ENCODE data around the gene KCNIP4.
"Not testable (repeated sequence)": the region's sequence is repeated elsewhere in the genome, so short reads cannot be mapped to it uniquely, and the experiment has no call there.

KCNIP4 gene

DNA sequence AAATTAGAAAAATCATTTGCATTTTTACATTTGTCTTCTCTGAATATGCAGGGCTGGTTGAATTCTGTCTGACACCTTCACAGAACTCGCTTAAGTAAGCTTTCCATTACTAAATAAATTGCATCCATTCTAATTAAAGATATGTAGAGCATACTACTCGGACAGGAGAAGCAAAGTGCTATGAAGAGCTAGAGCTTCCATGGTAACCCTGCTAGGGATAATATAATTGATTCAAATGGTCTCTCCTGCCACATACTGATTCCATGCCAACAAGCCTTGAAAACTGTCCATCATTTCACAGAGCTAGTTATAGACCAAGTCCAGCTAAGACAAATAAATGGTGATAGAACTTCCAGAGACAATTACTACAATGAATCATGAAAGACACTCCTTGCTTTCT, 571.5 kb downstream of the KCNIP4 start:
- DNase-seq (ENCODE audit: low read depth in 2 of 2, low spot score in 1 of 2), result no peak

DNA sequence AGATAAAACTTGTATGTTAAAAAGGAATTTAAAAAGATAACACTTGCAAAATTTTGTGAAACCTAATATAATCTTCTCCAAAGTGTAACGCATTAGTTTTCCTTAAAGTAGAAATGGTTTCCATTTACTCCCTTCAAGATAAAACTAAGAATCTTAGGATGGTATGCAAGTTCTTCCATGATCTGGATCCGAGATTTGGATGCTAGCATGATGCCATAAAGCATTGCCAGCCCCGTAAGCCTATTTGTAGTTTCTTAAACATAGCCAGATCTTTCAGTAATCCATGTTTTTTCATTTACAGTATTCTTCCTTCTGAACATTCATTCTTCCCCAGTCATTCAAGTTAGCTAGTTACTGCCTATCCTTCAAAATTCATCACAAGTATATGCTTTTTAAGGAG, 572.4 kb downstream of the KCNIP4 start:
- DNase-seq (ENCODE audit: low read depth in 2 of 2, low spot score in 1 of 2), result no peak

DNA sequence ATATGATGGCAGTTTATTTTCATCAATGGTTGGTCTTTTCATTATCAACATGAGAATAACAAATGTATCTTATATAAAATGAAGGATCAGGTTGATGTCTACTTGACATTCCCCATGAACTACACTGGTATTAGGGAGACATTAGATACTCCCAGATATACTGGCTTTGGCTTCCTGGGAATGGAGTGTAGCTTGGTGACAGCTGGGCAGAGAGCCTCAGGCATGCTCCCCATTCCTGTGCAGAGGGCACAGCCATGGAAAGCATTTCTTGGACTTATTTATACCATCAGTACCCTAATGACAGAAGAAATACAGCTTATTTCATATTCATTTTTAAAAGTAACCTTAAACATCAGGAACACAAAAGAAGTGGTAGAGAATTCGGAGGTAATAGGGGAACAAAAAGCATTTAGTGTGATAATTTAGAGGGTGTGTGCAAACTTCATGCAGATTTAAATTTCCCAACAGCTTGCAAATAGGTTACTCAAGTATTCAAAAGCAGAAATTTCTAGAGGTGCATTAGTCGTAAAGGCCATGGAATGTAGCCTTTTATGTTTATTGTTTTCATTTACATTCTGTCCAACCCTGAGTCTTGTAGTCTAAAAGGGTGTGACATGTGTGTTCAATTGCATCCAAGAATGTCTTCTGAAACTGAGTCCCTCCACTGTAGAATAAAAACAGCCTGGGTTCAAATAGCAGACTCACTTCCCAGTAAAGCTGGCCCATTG, 573.8 kb downstream of the KCNIP4 start:
- no peak for DNase-seq (ENCODE audit: low read depth in 2 of 2, low spot score in 1 of 2)

DNA sequence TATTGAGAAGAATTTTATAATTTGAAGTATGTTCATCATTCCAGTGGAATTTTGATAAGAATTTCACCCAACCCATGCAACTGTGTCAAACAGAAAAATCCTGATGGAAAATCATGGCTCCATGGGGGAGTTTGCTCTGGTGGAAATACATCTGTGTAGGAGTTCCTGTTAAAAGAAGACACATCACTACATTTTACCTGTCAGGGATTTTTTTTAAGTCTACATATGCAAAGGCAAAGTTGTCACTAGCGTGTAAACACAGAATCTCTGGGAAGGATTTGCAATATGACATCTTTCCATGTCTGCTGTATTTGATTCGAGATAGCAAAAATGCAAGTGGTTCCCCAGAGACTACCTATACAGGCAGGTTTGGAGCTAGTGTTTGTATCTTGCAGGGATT, 581.0 kb downstream of the KCNIP4 start:
- no peak for DNase-seq (ENCODE audit: low read depth in 2 of 2, low spot score in 1 of 2)

DNA sequence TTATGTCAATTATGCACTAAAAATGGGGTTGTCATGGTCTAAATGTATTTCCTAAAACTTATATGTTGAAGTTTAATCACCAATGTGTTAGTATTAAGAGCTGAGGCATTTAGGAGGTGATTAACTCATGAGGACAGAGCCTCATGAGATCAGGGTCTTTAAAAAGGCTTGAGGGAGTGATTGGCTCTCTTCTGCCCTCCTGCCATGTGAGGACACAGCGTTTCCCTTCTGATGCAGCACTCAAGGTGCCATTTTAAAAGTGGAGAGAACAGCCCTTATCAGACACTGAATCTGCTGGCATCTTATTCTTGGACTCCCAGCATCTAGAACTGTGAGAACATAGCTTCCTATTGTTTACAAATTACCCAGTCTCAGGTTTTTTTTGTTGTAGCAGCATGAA, 581.7 kb downstream of the KCNIP4 start:
- DNase-seq (ENCODE audit: low read depth in 2 of 2, low spot score in 1 of 2), result no peak

DNA sequence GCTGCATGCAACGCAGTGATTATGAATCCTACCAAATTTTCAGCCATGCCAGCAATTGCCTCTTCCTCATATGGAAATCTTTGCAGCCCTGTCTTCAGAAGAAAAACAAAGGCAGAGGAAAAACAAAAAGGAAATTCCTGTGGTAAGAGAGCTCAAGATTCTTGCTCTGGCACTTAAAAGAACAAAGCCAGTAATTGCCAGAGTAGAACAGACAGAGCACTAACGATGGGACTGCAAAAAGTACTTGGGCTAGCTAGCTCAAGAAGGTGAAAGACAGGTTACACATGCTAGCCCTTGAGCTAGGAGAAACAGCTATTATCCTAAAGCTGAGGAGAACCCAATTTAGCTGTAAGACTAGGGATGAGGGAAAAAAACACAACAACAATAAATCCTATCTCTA, 582.3 kb downstream of the KCNIP4 start:
- DNase-seq (ENCODE audit: low read depth in 2 of 2, low spot score in 1 of 2), result no peak

DNA sequence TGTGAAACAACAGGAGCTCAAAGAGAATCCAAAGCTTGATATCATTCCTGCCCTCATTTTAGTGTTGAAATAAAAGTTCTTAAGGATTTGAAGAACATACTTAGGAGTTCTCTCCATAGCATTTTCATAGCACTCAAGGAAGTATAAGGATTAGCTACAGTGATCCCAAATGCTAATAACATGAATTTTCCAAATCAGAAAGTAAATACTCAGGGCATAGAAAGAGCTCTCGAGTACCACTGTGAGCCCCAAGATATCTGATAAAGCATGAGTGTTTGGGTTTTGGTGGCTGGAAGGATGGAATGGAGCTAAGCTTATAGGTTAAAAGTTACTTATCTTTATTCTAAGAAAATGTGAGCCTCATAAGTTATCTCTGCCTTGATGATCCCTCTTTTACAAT, 584.9 kb downstream of the KCNIP4 start:
- DNase-seq (ENCODE audit: low read depth in 2 of 2, low spot score in 1 of 2), result no peak

DNA sequence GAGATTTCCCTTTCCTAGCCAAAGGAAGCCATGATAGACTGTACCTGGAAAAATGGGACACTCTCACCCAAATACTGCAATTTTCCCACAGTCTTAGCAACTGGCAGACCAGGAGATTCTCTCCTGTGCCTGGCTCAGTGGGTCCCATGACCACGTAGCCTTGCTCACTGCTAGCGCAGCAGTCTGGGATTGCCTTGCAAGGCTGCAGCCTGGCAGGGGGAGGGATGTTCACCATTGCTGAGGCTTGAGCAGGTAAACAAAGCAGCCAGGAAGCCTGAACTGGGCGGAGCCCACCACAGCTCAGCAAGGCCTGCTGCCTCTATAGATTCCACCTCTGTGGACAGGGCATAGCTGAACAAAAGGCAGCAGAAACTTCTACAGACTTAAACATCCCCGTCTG, 596.2 kb downstream of the KCNIP4 start:
- DNase-seq (ENCODE audit: low read depth in 2 of 2, low spot score in 1 of 2), result not testable (repeated sequence)

DNA sequence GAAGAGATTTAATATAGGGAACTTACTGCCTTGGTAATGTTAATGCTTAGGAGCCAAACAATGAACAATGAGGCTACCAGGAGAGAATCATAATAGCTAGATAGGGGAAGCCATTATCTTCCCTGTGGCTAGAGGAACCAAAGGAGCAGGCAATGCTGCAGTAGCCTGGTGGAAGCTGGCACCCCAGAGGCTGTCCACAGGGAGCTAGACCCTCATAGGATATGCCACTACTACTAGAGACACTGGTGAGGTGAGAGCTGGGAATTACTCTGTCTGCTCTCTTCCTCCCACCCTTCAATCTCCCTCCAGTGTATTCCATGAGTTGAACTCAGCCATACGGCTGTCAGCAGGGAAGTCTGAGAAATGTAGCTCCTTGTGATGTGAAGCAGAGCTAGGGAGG, 601.4 kb downstream of the KCNIP4 start:
- no peak for DNase-seq (ENCODE audit: low read depth in 2 of 2, low spot score in 1 of 2)

DNA sequence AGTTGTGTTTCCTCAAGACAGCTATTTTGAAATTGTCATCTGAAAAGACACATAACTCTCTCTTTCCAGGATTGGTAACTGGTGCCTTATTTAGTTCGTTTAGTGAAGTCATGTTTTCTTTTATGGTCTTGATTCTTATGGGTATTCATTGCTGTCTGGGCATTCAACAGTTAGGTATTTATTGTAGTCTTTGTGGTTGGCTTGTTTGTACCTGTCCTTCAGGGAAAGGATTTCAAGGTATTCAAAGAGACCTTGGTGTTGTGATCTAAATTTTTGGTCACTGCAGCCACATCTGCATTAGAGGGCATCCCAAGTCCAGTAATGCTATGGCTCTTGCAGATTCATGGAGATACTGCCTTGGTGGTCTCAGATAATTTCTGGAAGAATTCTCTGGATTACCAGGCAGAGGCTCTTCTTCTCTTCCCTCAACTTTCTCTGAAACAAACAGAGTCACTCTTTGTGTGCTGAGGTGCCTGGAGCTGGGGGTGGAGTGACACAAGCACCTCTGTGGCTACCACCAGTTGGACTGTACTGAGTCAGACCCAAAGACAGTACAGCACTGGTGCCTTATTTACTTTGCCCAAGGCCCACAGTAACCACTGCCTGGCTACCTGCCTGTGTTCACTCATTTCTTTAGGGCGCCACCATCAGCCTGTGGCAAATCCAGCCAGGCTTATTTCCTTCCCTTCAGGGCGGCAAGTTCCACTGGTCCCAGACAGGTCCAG, 620.4 kb downstream of the KCNIP4 start:
- DNase-seq (ENCODE audit: low read depth in 2 of 2, low spot score in 1 of 2), result no peak

DNA sequence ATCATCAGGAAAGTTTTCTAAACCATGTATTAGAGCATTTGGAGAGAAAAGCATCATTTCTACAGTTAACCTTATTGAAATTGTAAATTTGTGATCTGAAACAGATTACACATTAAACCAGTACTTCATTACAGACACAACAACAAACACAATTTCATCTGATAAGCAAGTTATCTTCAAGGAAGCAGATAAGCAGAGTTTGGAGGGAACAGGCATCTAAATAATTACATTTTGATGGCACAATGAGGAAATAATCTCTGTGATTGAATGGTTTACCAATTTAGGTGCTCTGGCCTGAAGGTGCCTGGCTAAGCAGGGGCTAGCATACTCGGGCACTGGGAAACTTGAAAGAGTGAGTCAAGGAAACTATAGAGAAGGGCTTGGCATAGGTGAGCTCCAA, 628.5 kb downstream of the KCNIP4 start:
- DNase-seq (ENCODE audit: low read depth in 2 of 2, low spot score in 1 of 2), result no peak

DNA sequence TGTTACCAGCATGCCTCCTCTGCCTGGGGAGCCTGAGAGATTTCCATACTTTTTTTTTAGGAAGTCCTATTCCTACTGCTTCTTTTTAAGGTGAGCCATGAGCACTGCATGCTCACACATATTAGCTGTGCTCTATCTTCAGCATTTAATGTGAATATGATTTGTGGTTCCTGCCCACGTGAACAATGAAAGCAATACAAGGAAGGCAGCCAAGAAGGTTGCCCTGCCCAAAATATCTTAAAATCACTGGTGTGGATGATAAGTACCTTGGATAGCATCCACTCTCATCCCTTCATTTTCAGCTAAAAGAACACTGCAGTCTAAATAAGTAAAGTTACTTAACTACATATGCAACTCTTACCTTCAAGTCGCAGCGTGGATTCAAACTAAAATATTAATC, 640.9 kb downstream of the KCNIP4 start:
- DNase-seq (ENCODE audit: low read depth in 2 of 2, low spot score in 1 of 2), result no peak

DNA sequence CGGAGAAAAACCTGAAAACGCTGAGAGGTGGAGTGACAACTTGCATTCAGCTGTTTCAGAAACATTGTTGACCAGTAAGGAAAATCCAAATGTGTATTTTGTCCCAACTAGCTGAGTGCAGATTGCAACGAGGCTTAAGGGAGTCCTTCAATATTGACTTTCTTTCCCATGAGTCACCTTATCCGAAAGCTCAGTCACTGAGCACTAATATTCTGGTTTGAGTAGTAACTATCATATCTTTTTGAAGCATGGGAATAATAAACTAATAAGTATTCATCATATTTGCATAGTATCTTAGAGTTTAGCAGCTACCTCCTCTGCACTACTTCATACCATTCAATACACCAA, 644.1 kb downstream of the KCNIP4 start:
- DNase-seq (ENCODE audit: low read depth in 2 of 2, low spot score in 1 of 2), result no peak

DNA sequence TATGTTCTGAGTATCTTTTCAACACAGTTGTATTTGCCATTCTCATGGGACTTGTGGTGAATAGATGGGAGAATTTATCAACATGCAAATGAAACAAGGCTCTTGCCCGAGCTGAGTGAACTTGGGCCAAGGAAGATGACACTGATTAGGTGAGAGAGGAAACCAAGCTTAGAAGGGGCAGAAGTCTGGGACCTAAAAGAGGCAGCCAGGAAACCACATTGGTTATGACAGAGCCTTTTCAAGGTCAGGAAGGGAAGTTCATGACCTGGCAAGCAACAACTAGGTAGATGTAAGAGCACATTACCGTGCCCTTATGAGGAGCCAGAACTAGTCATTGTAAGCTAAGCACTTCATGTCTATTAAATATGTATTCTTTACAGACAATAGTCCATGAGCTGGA, 658.0 kb downstream of the KCNIP4 start:
- no peak for DNase-seq (ENCODE audit: low read depth in 2 of 2, low spot score in 1 of 2)

DNA sequence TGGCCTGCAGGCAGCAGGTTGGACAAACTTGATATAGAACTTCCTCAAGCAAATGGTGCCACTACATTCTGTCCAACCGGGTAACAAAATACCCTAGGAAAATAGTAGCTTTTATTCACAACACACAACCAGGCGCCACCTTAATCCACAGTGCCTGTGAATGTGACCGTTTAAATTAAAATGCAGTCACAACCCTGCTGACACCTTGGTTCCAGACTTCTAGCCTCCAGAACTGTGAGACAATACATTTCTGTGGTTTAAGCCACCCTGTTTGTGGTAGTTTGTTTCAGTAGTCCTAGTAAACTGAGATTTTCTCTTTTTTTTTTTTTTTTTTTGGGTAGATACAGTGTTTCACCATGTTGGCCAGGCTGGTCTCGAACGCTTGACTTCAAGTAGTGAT, 672.5 kb downstream of the KCNIP4 start:
- no peak for DNase-seq (ENCODE audit: low read depth in 2 of 2, low spot score in 1 of 2)

DNA sequence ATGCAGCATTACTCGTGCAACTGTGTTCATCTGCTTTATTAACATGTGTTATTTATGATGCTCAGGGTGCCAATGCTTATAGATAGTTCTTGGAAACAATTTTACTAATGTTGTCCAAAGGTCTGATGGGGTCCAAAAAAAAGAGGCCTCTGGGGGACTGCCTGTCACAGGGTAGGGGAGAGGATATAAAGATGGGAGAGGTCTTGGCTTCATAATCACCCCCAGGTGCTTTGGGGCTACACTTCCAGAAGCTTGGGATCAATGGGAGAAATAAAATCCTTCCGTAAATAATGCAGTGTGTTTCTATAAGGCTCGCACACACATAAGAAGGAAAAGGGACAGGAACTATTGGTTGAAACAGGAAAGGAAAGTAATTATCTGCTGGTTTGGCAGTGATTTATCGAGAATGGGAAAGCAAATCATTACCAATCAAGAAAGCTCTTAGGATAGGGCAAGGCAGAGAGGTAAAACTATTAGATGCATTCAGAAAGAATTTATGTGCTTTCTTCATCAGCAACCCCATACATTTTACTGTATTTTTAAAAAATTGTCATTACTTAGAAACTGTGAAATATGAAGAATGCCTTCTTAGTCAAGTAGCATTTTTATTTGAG, 677.0 kb downstream of the KCNIP4 start:
- no peak for DNase-seq (ENCODE audit: low read depth in 2 of 2, low spot score in 1 of 2)

DNA sequence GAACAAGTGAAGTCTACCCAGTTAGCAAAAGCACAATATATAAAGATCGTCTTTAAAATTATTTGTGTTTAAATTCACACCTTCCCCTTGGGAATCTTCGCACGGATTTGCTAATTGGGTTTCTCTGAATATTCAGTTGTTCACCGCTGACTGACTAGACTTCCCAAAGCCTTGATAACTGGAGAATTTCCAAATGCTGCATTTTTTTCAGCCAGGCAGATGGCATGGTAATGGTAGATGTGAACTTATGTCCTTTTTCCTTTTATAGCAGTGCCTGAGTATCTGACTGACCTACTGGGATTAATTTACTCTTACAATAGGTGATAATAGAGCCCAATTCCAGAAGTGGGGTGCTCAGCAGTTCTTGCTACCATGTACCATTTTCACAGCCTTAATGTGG, 700.2 kb downstream of the KCNIP4 start:
- no peak for DNase-seq (ENCODE audit: low read depth in 2 of 2, low spot score in 1 of 2)

DNA sequence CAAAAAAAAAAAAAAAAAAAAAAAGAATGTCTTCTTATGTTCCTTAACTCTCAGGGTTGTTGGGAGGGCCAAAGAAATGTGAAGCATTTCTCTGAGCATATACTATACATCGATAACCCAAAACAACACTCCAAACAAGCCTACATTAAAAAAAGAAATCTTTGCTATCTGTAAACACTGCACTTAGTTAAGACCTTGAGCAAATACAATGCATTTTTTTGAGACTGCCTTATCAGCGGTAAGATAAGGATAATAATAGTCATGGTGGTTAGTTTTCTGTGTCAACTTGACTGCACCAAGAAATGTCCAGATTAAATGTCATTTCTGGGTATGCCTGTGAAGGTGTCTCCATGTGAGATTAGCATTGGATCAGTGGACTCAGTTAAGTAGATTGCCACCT, 706.4 kb downstream of the KCNIP4 start:
- no peak for DNase-seq (ENCODE audit: low read depth in 2 of 2, low spot score in 1 of 2)

DNA sequence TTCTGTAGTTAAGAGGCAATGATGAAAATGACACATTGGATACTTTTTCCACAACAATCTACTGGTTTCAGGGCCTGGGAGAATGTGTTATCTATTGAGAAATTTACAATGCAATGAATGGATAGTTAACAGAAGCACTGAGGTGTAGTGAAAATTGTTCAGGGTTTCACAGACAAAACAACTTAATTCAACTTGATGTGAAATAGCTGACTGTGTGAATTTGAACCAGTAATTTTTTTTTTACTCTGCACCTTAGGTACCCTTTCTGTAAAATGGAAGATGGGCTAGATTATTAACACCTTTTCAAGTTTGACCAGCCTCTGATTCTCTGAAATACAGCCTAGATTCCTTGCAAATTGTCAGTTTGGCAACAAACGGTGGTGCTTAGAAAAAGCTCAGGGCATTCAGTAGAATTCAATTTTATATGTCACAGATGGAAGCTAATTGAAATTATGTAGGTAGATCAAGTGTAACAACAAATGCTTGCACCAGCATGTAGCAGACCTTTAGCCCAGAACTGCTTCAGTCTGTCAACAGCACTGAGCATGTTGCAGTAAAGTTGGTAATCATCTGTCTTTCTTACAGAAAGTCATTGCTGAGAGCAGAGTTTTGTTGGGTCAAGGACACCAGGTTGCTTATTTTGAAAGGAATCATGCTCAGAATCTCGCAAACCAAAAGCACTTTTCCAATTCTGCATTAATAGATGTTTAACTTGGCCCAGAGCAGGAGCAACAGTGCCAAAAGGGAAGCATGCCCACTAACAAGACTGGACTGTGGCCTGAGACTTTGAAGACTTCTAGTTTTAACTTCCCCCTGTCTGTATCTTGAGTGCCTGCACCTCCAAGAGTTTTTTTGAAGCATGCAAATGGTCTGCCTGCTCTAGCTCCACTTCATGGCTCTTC, 721.7 kb downstream of the KCNIP4 start:
- no peak for DNase-seq (ENCODE audit: low read depth in 2 of 2, low spot score in 1 of 2)

DNA sequence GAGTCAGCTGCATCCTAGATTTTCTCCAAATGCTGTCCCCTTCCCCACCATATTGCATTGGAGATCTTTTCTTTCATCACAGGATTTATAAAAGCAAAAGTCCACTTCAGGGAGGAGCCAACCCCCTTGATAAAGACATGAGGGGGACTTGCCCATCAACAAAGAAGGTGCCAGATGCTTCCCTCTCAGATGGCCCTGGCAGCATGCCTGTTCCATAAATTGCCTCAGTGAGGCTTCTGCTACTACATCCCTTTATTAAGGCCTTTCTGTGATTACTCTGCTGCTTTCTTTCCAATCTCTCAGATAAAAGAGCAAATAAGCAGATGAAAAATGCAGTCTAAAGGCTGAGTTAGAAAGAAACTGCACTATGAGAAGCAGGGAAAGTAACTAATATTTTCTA, 736.7 kb downstream of the KCNIP4 start:
- DNase-seq (ENCODE audit: low read depth in 2 of 2, low spot score in 1 of 2), result no peak

DNA sequence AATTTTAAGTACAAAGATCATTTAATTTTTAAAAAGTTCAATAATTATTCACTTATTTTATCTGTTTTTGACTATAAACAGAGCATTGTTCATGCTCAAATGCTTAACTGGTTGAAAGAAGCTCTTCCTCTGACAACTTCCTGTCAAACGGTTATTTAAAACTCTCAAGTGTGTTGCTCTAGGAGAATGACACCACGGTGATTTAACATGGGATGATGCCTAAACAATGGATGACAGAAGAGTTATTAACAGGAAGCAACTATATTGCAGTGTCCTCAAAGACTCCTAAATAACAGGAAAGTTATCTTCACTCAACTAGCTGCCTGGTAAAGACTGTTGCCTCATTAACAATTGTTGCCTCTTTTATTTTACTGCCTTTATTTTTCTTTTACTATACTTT, 738.7 kb downstream of the KCNIP4 start:
- no peak for DNase-seq (ENCODE audit: low read depth in 2 of 2, low spot score in 1 of 2)
